Astrocyte (in vitro differentiated cells and primary cell): ENCODE results near the gene FSTL5.

Source experiments
- EZH2 ChIP-seq: IDR thresholded peaks from 2 replicates; pipeline ENCODE4 v1.6.1; 2012; ENCODE audit warnings: mild to moderate bottlenecking, low read length, inconsistent platforms; ENCODE audit not compliant: insufficient read depth
- TF ChIP-seq, protein P1 (sequence below): IDR thresholded peaks from 2 replicates; pipeline ENCODE4 v1.5.1; 2011; ENCODE audit warnings: low read depth, mild to moderate bottlenecking, inconsistent platforms, low read length, moderate library complexity; ENCODE audit not compliant: insufficient read depth

DNA sequence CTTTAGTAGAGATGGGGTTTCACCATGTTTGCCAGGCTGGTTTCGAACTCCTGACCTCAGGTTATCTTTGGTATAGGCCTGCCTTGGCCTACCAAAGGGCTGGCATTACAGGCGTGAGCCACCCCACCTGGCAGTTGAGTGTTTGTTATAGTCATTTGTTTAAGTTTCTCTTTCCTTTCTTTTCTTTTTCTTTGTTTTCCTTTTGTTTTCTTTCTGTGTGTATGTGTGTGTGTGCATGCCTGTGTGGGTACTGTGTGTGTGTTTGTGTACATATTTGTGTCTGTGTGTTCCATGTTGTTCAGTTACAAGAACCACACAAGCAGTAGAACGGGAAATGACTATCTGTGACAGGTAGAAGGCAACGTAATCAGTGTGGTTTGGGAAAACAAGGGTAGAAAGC is 624.9 kb downstream of the FSTL5 start:
- TF ChIP-seq, protein P1, sequence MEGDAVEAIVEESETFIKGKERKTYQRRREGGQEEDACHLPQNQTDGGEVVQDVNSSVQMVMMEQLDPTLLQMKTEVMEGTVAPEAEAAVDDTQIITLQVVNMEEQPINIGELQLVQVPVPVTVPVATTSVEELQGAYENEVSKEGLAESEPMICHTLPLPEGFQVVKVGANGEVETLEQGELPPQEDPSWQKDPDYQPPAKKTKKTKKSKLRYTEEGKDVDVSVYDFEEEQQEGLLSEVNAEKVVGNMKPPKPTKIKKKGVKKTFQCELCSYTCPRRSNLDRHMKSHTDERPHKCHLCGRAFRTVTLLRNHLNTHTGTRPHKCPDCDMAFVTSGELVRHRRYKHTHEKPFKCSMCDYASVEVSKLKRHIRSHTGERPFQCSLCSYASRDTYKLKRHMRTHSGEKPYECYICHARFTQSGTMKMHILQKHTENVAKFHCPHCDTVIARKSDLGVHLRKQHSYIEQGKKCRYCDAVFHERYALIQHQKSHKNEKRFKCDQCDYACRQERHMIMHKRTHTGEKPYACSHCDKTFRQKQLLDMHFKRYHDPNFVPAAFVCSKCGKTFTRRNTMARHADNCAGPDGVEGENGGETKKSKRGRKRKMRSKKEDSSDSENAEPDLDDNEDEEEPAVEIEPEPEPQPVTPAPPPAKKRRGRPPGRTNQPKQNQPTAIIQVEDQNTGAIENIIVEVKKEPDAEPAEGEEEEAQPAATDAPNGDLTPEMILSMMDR, result no peak
- no peak for TF ChIP-seq EZH2
